HG03354 (cell line): ENCODE data around the gene GP2.

Experiments
- ATAC-seq: cut with Tn5 transposase; IDR thresholded peaks from one replicate; pipeline ENCODE4 v1.9.1; 2021; ENCODE audit warnings: mild to moderate bottlenecking; ENCODE audit not compliant: unreplicated experiment, poor library complexity, severe bottlenecking

Gene GP2

GRCh38 chr16:20260215-20261009, 66.9 kb downstream of the GP2 start:
- ATAC-seq: no peak
